NCI-H526 treated with DMSO at 0.1 percent for 48 hours (cell line): ENCODE measurements around the gene TLE6.
"Not testable (repeated sequence)": the region's sequence is repeated elsewhere in the genome, so short reads cannot be mapped to it uniquely, and the experiment has no call there.

Experiments used
- DNase-seq: peaks from one replicate; lab custom pipeline; 2025; lab: John Stamatoyannopoulos, UW

Gene TLE6

GRCh38 chr19:2974342-2975041 is 2.9 kb upstream of the TLE6 start:
- no peak for DNase-seq

DNA sequence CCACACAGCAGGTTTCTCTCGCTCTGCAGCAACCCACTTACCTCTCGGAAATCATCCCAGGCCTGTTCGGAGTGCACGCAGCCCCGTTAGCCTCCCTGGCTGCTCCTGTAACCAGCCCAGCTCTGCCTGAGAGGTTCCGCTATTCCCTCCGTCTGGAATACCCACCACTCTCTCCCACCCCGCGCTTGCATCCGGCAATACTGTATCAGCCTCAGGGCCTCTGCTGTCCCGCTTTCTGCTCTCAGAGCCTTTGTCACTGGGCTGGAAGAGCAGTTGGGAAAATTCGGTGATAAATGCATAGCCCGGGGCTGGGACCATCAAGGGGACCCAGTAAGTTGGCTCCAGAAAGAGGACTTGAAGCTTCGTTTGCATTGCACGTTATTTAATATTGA is 759 bp upstream of the TLE6 start:
- no peak for DNase-seq

DNA sequence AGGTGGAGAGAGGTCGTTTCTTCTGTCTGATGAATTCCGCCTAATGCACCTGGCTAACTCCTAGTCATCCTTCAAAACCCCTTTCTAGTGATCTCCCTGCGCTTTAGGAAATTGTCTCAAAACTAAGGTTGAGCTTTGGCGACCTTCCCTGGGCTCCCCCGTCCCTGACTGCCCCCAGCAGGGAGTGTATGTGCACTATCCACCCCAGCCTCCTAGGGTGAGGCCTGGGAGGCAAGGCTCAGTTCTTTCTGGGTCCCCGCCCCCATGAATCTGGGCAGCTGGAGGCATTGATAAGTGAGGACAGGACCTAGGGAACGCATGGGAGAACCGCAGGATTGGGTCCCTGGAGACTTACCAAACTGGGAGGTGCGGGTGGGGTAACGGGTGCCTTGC is 378 bp downstream of the TLE6 start:
- no peak for DNase-seq

DNA sequence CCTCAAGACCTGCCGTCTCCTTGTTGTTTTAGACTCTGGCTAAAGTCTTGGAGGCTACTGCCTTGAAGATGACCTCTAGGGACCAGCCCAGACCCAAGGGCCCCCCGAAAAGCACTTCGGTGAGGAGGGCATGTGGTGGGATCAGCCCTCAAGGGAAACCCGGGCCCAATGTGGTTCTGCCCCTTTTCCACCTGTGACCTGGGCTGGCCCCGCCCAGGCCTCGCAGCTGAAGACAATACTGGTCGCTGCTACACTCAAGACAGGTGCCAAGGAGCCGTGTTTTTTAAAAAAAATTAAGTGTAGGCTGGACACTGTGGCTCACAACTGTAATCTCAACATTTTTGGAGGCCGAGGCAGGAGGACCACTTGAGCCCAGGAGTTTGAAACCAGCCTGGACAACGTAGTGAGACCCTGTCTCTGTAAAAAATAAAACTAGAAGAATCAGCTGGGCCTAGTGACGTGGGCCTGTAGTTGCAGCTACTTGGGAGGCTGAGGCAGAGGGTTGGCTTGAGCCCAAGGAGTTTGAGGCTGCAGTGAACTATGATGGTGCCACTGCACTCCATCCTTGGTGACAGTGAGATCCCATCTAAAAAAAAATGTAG is 903 bp downstream of the TLE6 start:
- no peak for DNase-seq

DNA sequence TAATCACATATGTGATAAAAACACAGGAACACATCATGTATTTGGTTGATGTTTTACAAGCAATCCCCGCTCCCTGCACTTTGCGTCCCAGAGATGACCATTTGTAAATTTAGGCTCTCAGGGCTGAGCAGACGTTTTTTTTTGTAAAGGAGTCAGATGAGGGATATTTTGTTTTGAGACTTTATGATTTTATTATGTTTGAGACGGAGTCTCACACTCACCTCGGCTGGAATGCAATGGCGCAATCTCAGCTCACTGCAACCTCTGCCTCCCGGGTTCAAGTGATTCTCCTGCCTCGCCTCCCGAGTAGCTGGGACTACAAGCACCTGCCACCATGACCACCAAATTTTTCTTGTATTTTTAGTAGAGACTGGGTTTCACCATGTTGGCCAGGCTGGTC is 1.4 kb downstream of the TLE6 start:
- DNase-seq: no peak

DNA sequence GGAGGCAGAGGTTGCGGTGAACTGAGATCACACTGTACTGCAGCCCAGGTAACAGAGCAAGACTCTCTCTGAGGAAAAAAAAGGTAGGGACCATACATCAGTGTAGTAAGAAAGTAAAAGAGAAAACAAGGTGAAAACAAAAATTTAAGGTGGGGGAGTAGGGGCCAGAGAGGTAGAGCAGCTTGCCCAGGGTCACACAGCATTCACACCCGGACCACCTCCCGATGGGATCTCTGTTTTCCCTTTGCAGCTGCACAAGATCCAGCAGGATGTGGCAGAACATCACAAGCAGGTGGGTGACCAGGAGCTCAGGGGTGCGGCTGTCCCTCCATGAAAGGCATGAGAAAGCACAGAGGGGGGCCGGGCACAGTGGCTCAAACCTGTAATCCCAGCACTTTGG is 4.5 kb downstream of the TLE6 start:
- DNase-seq: no peak

GRCh38 chr19:2982561-2982960 is 5.2 kb downstream of the TLE6 start:
- no peak for DNase-seq

- DNase-seq: no peak
Measured at GRCh38 chr19:2982983-2983350, 5.6 kb downstream of the TLE6 start.

- peak; percentile 49 for DNase-seq
Measured at GRCh38 chr19:2983351-2984214, 6.2 kb downstream of the TLE6 start.

GRCh38 chr19:2984215-2984528 is 6.8 kb downstream of the TLE6 start:
- no peak for DNase-seq

DNA sequence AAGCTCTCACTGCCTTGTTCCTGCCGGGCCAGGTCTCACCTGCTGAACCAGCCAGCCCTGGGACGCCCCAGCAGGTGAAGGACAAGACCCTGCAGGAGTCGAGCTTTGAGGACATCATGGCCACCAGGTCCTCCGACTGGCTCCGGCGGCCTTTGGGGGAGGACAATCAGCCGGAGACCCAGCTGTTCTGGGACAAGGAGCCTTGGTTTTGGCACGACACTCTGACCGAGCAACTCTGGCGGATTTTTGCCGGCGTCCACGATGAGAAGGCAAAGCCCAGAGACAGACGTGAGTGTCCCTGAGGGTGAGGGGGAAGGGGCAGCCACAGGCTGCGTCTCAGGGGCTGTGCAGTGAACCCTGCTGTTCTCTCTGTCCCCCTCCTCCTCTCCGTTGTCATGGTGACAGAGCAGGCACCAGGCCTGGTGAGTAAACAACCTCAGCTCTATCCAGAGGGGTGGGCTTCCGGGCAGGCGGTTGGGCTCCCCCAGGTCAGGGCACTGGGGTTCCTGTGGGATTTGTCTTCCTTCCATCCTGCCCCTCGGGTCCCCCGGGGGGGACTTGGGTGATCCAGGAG is 9.7 kb downstream of the TLE6 start:
- DNase-seq: no peak

GRCh38 chr19:2987797-2988196 is 10.4 kb downstream of the TLE6 start:
- DNase-seq: no peak

GRCh38 chr19:2988568-2988967 is 11.2 kb downstream of the TLE6 start:
- DNase-seq: no peak

GRCh38 chr19:2989236-2989946 is 12.0 kb downstream of the TLE6 start:
- no peak for DNase-seq

- not testable (repeated sequence) for DNase-seq
Measured at GRCh38 chr19:2992333-2992732, 15.0 kb downstream of the TLE6 start.

DNA sequence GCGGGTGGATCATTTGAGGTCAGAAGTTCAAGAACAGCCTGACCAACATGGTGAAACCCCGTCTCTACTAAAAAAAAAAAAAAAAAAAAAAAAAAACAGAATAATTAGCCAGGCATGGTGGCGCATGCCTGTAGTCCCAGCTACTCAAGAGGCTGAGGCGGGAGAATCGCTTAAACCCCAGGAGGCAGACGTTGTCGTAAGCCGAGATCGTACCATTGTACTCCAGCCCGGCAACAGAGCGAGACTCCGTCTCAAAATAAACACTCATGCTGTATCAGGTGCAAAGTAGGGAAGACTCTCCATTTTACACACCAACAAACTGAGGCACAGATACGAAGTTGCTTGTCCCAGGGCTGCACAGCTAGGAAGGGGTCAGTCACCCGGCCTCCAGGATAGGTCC is 15.6 kb downstream of the TLE6 start:
- no peak for DNase-seq

- DNase-seq: no peak
Measured at GRCh38 chr19:2993579-2993978, 16.2 kb downstream of the TLE6 start.

- no peak for DNase-seq
Measured at GRCh38 chr19:2994588-2995131, 17.3 kb downstream of the TLE6 start.

GRCh38 chr19:2997720-2998119 is 20.4 kb downstream of the TLE6 start:
- DNase-seq: no peak

GRCh38 chr19:2998642-2999041 is 21.3 kb downstream of the TLE6 start:
- no peak for DNase-seq

DNA sequence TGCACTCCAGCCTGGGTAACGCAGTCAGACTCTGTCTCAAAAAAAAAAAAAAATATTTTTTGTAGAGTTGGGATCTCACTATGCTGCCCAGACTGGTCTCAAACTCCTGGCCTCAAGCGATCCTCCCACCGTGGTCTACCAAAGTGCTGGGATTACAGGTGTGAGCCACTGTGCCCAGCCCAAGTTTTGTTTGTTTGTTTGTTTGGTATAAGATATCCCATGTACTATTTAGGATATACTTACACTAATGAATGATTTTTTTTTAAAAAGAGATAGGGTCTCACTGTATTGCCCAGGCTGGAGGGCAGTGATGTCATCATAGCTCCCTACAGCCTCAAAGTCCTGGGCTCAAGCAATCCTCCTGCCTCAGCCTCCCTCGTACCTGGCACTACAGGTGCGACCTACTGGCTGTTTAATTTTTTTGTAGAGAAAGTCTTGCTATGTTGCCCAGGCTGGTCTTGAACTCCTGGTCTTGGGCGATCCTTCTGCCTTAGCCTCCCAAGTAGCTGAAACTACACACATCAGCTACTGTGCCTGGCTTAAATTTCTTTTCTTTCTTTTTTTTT is 24.0 kb downstream of the TLE6 start:
- DNase-seq: no peak

DNA sequence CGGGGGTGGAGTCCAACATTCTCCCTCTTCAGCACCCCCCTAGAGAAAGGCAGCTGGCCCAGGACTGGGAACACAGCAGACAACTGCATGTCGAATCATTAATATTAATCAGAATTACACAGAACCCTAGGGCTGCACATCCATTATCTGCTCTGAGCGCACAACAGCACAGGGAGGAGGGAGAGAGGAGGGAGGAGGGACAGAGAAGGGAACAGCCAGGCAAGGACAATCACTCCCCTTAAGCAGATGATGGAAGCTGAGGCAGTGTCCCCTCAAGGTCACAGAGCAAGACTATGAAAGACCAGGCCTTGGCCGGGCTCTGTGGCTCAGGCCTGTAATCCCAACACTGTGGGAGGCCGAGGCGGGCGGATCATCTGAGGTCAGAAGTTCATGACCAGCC is 25.7 kb downstream of the TLE6 start:
- no peak for DNase-seq
